ENCODE data around the gene TNFRSF14.

Gene TNFRSF14

DNA sequence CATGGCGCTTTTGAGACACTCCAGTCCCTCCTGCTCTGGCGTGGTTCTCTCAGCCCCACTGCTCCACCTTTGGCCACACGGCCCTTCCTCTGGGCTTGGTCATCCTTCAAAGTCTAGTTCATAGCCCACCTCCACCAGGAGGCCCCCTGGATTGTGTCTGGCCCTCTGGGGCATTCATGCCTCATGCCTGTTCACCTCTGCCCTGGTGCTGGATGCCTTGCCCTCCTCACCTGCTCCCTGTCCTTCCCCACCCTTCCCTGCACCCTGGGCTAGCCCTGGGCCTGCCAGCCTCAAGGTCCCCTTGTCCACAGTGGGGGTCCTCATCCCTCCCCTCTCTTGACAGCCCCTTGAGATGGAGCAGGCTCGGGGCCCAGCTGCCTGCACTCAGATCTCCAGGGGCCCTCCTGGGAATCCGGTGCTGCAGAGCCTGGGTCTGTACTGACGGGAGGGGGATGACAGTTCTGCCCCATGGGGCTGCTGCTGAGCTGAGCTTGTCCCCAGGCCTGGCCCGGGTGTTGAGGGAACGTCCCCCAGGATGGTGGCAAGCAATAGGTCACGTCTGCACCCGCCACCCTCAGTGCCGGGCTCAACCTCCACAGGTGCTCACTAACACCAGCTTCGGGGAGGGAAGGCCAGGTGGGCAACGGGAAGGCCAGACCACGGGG is 48.8 kb downstream of the TNFRSF14 start:
- DNase-seq: no peak

- DNase-seq: no peak
Measured at GRCh38 chr1:2605509-2606395, 49.6 kb downstream of the TNFRSF14 start.

DNA sequence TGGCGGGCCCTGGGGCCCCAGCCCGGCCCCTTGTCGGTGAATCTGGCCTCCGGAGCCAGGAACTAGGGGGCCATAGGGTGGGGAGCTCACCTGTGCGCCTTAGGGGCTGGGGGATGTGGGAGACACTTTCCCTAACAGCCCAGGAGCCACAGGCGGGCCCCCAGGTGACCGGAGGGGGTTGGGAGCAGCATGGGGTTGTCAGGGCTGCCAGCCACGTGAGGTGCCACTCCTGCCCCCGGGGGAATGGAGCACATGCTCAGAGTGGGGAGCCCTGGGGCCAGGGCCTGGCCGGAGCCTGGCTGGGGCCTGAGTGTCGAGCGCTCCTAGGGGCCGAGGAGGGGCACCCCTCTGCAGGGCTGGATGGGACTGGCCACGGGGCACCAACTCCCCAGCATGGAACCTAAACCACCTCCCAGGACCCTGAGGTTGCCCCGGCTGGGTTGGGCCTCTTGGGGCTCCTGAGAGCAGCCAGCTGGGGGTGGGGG is 50.3 kb downstream of the TNFRSF14 start:
- no peak for DNase-seq

DNA sequence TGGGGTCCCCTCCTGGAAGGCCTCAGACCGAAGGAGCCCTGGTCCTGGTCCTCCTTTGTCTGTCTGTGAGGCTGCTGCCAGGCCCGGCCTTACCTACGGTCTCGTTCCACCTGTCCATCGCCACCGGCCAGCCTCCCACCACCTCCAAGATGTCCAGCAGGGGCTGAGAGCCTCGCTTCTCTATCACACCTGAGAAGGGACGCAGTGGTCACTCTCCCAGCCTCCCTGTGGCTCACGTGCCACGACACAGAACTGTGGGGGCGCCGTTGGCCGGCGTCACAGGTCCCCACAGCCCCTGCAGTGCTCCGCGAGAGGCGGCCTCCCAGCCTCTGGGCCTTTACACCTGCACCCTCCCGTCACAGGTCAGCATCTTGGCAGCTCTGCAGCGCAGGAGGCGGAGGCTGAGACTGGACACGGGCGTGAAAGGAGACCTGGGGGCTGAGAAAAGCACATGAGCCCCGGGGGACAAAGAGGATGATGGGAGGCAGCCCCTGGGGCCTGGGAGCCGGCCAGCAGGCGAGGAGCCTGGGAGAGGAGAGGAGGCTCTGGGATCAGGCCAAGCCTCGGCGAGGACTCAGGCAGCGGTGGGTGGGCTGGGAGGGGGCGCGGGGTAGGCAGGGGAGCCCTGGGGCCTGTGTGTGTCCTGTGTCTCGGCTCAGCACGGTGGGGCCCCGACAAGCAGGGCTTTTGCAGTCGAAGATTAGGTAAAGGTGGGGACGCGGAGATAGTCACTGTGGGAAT is 50.9 kb downstream of the TNFRSF14 start:
- DNase-seq: no peak

GRCh38 chr1:2607641-2608091 is 51.5 kb downstream of the TNFRSF14 start:
- DNase-seq: no peak

GRCh38 chr1:2609319-2610035 is 53.3 kb downstream of the TNFRSF14 start:
- no peak for DNase-seq

GRCh38 chr1:2610036-2610959 is 54.1 kb downstream of the TNFRSF14 start:
- DNase-seq: no peak

DNA sequence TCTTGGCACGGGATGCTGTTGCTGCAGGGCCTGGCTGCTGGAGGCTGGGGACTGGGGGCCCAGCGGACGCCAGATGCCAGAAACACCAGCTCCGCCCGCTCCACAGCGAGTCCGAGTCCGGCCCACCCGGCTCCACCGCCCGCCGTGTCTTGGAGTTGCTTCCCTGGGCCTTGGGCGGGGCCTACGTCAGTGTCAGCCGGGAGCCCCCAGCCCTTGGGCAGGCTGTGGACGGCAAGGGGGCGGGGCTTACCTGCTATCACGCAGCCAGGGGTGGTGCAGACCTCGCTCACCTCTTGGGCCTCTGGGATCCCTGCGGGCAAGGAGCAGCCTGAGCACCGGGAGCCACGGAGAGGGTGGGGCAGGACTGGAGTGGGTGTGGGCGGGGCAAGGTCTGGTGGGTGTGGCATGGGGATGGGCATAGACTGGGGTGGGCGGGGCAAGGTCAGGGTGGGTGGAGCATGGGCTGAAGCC is 54.9 kb downstream of the TNFRSF14 start:
- DNase-seq: no peak

GRCh38 chr1:2611621-2612437 is 55.7 kb downstream of the TNFRSF14 start:
- DNase-seq: no peak

DNA sequence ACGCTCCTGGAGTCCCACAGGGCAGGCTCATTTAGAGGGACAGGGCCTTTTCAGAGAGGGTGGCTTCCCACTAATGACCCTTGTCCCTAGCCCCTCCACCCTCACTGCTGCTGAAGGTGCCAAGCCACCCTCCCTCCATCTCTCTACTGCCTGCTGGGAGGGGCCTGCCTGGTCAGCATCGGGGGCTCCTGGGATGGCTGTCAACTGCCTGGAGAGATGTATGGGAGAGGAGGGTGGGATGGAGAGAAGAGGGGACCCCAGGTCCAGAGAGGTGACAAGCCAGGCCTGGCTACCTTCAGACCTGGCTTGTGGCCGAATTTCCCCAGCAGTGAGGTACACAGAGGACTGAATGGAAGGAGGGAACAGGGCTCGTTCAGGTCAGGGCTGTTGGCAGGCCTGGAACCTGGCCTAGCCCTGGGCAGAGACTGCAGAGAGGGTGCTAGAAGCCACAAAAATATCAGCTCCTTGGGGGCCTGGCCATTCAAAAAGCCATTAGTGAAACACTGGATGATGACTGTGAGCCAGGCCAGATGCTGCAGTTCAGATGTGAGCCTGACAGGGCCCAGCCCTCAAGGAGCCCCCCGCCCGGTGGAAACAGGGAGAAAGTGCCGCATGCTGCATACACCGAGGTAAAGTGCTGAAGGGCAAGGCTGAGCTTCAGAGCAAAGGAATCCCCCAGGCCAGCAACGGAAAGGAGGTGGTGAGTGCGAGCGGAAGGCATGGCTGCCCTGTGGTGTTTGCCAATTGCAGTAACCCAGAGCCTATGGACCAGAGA is 56.6 kb downstream of the TNFRSF14 start:
- no peak for DNase-seq
